Mesodermal cell (in vitro differentiated cells): ENCODE data around the gene NOTCH1.

Experiments
- H3K27ac ChIP-seq: 2 replicates; pipeline ENCODE4 v1.7.0; 2013; ENCODE audit warnings: mild to moderate bottlenecking, low read depth, low read length, moderate library complexity; ENCODE audit not compliant: severe bottlenecking
- H3K36me3 ChIP-seq: 2 replicates; pipeline ENCODE4 v1.7.1; 2013; ENCODE audit warnings: mild to moderate bottlenecking, low read length, moderate library complexity; ENCODE audit not compliant: control insufficient read depth, insufficient read depth
- H3K4me1 ChIP-seq: one replicate; pipeline ENCODE4 v1.7.1; 2013; ENCODE audit warnings: mild to moderate bottlenecking, low read length; ENCODE audit not compliant: insufficient read depth, control insufficient read depth, poor library complexity, severe bottlenecking
- H3K4me3 ChIP-seq: 2 replicates; pipeline ENCODE4 v1.7.0; 2013; ENCODE audit warnings: low read length, control low read depth, mild to moderate bottlenecking; ENCODE audit not compliant: insufficient read depth, poor library complexity, severe bottlenecking; ENCODE audit errors: extremely low read depth
- H3K9me3 ChIP-seq: 2 replicates; pipeline ENCODE4 v1.7.1; 2013; ENCODE audit warnings: mild to moderate bottlenecking, low read length, moderate library complexity; ENCODE audit not compliant: control insufficient read depth
- WGBS, 2 experiments: methylation state at CpG; one replicate each; pipeline ENCODE4 v1.1.5; 2013; ENCODE audit warnings: missing lambda C conversion rate in 2 of 2; ENCODE audit not compliant: insufficient coverage in 2 of 2; 5-methylcytosine and 5-hydroxymethylcytosine counted together

NOTCH1 gene

DNA sequence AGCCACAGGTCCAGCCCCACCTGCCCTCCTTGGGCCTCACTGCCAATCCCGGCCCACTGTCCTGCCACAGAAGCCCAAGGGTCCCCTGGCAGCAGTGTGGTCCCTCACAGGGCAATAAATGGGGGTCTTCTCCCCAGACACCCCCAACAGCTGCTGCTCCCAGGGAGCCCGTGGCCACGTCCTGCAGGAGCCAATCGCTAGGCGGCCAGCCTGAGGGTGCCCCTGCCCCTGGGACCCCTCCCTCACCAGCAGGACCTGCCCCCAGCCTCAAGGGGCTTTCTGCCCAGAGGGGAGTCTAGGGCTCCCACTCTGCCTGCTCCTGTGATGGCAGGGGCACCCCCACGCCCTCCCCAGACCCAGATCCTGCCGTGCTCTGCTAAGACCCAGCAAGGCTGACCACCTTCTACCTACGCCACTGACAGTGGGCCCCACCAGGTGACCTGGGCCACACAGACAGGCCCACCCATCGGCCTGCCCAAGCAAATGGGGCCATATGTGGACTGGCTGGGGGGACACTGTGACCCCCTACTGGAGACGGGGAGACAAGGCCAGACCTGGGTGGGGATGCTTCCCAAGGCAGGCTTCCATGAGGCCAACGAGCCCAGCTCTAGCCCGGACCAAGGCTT lies 17.0 kb downstream of the NOTCH1 start:
- Histone ChIP-seq H3K4me1 (peaks cover 7% of the 10 kb centered on the region), H3K36me3 (peaks cover 17% of the 10 kb centered on the region), H3K27ac (no peak overlapping the region), H3K4me3 (no peak overlapping the region), H3K9me3 (no peaks in the 10 kb centered on the region)
- 96 to 99% methylated on average over 8 to 12 of the region's 12 CpGs for WGBS, 2 experiments

DNA sequence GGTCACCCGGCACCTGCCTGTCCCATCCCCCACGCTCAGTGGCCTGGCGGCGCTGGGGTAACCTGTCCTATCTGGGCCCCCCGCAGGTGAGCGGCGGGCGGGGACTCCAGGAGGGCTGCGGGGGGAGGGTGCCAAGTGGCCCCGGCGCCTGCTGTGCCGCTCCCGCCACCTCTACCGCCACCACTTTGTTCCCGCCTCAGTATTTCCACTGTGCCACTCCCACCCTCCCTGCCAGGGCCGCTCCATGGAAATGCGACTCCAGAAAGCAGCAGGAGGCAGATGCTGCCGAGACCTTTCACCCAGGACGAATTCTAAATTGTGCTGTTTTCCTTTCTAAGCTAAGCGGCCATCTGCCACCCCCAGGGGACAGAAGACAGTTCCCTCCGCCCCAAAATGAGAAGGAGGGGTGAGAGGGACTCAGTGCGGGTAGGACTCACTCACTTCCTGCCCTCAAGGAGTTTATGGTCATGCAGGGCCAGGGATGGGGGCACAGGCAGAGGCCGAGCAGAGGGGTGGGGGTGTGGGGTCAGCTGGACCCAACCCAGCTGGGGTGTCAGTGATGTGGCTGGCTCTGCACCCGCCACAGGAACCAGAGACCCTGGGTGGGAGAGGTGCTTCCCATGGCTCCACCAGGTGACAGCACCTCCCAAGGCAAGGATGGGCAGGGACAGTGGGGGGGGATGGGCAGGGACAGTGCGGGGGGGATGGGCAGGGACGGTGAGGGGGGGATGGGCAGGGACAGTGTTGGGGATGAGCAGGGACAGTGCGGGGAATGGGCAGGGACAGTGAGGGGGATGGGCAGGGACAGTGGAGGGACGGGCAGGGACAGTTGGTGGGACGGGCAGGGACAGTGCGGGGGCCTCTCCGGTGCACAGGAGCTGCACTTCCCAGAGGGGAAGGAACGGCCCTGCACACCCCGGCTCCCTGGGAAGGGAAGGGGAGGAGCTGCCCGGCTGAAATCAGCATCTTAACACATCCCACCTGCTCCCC lies 17.8 kb downstream of the NOTCH1 start:
- Histone ChIP-seq H3K36me3 (peaks cover 24% of the 10 kb centered on the region), H3K4me3 (no peak overlapping the region), H3K9me3 (no peaks in the 10 kb centered on the region), H3K4me1 (peaks cover 7% of the 10 kb centered on the region), H3K27ac (no peak overlapping the region)
- 91 to 92% methylated on average over 22 to 27 of the region's 34 CpGs for WGBS, 2 experiments

DNA sequence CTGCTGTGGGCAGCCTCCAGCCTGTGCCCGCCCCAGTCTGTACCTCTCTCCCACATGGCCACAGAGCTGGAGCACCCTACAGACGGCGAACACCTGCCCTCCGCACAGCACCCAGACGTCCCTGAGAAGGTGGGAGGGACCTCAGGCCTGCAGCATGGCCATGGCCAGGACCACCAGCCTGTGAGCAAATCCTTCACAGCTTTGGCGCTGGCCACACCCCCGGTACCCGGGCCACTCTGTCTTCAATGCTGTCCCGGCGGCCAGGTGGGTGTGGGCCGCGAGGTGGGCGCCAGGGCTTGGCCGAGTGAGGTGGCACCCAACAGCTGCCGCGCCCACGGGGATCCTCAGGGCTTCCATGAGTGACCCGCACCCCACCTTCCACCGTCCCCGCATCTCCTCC lies 18.7 kb downstream of the NOTCH1 start:
- H3K27ac ChIP-seq = no peak overlapping the region
- WGBS, 2 experiments = 98 to 99% methylated on average over 14 to 17 of the region's 20 CpGs

DNA sequence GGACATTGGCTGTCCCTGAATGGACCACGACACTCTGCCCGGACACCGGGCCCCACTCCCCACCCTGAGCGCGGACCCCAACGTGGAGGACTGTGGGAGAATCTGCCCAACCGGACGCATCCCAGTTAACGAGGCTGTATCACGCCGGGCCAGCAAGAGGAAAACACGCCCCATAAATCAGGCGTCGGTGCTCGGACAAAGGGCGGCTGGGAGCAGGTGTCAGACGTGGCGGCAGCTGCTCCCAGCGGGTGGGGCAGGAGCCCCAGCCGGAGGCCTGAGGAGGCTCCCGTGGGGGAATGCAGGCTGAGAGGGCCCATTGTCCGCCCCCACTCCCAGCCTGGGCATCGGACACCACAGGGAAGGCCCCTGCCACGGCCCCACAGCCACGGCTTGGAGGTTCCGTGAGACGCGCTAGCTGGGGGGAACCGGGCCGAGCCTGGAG lies 19.2 kb downstream of the NOTCH1 start:
- peaks cover 30% of the 10 kb centered on the region for H3K36me3 ChIP-seq
- WGBS, 2 experiments = 92 to 93% methylated on average over 28 to 30 of the region's 30 CpGs
- peaks cover 7% of the 10 kb centered on the region for H3K4me1 ChIP-seq
- H3K9me3 ChIP-seq = no peaks in the 10 kb centered on the region
- no peak overlapping the region for H3K4me3 ChIP-seq
- peak overlapping the region; percentile 2 for H3K27ac ChIP-seq

More for the DNA sequence above, 18.7 kb downstream of the NOTCH1 start:
- Histone ChIP-seq H3K4me3 (no peak overlapping the region), H3K4me1 (peaks cover 7% of the 10 kb centered on the region), H3K9me3 (no peaks in the 10 kb centered on the region), H3K36me3 (peaks cover 30% of the 10 kb centered on the region)

DNA sequence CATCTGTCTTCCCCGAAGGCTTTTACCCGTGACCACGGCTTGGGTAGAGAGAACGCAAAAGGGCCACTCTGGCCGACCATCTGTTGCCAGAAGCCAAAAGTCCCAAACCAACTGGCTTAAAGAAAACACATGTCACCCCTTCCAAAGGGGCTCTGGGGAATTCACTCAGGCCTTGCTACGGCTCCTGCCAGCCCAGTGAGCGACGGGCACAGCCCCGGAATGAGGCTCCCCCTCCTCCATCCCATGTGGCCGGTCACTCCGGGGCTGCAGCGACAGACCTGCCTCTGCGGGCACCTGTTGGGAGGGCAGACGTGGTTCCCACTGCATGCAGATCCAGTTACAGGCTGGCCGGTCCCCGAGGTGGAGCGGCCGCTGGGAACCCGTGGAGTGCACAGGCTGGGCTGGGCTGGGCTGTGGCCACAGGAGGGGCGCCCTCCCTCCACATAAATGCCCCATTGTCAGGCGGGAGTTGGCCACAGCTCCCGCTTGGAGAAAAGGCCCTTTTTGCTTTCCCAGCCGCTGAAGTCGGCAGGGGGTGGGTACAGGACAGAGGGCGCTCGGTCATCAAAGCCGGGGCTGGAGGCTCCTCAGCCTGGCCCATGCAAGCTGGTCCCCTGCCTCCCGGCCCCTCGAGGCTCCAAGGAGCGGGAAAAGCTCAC lies 19.9 kb downstream of the NOTCH1 start:
- Histone ChIP-seq H3K27ac (peak overlapping the region; percentile 8), H3K9me3 (no peaks in the 10 kb centered on the region), H3K4me1 (peaks cover 6% of the 10 kb centered on the region), H3K36me3 (peaks cover 30% of the 10 kb centered on the region), H3K4me3 (no peak overlapping the region)
- WGBS, 2 experiments = 80 to 87% methylated on average over 26 to 30 of the region's 30 CpGs

DNA sequence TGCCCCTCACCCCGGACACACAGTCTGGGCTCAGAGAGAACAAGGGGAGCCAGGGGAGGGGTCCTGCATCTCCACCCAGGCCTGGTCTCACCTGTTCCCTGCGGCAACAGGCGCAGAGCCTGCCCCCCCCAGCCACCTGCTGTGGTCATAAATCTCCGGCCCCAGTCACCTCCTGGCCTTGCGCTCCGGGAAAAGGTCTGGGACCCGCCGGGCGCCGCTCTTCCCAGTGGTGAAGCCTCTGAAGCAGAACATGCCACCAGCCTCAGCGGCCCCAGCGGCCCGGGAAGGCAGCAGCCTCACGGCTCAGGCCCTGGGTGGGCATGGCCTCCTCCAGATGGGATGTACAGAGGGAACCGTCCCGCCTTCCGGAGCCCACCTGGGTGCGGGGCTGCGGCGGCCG lies 20.6 kb downstream of the NOTCH1 start:
- Histone ChIP-seq H3K9me3 (no peaks in the 10 kb centered on the region), H3K27ac (no peak overlapping the region), H3K36me3 (peaks cover 31% of the 10 kb centered on the region), H3K4me1 (peaks cover under 1% of the 10 kb centered on the region), H3K4me3 (no peak overlapping the region)
- WGBS, 2 experiments = 90 to 92% methylated on average over 13 to 18 of the region's 21 CpGs

DNA sequence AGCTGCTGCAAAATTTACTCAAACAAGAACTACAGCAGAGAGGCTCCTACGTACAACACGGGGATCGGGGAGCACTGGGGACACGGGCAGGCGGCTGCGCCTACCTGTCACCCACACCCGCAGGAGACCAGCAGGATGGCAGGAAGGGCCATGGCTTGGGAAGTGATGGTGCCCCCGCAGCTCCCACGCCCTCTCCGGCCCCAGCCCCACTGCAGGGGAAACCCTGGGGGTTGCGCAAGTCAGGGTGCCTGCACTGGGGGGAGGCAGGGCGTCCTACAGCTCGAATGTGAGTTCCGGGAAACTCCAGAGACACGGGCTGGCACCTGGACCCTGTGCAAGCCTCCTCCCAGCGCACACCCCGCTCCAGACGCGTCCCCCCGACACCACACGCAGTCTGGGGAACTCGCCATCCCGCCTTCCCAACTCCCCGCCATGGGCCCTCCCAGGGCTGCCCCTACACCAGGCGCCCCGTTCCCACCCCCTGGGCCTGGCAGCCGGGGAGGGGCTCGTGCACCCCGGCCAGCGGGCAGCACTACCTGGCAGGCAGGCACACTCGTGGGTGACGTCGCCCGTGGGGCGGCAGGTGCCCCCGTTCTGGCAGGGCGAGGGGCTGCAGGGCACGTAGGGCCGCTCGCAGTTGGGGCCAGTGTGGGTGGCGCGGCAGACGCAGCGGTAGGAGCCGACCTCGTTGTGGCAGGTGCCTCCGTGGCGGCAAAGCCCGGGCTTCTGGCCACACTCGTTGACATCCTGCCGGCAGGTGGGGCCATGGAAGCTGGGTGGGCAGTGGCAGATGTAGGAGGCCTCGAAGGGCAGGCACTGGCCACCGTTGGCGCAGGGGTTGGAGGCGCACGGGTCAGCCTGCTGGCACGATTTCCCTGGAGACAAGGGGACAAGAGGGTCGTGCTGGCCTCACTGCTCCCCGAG lies 23.3 kb downstream of the NOTCH1 start:
- Histone ChIP-seq H3K36me3 (peaks cover 53% of the 10 kb centered on the region), H3K27ac (no peak overlapping the region), H3K9me3 (no peaks in the 10 kb centered on the region), H3K4me3 (no peak overlapping the region), H3K4me1 (no peaks in the 10 kb centered on the region)
- 95 to 96% methylated on average over 57 to 59 of the region's 59 CpGs for WGBS, 2 experiments

DNA sequence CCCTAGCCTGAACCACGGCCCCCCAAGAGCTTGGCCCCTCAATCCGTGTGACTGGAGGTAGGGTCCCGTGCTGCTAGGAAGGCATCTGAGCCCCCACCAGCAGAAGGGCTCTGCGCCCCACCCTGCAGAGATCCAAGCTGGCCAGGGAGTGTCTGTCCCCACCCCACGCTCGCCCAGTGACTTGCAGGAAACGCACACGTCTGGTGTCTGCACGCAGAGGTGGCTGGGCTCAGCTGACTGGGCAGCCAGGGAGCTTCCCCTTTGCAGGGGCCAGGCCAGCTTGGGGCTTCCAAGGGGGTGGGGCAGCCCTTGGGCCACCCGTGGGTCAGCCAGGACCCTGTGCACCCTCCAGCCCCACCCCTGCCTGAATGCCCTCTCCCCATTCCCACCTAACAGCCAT lies 24.3 kb downstream of the NOTCH1 start:
- H3K27ac ChIP-seq = no peak overlapping the region
- no peak overlapping the region for H3K4me3 ChIP-seq
- H3K4me1 ChIP-seq = no peaks in the 10 kb centered on the region
- peaks cover 60% of the 10 kb centered on the region for H3K36me3 ChIP-seq
- H3K9me3 ChIP-seq = no peaks in the 10 kb centered on the region
- 96 to 98% methylated on average over 6 to 9 of the region's 10 CpGs for WGBS, 2 experiments

DNA sequence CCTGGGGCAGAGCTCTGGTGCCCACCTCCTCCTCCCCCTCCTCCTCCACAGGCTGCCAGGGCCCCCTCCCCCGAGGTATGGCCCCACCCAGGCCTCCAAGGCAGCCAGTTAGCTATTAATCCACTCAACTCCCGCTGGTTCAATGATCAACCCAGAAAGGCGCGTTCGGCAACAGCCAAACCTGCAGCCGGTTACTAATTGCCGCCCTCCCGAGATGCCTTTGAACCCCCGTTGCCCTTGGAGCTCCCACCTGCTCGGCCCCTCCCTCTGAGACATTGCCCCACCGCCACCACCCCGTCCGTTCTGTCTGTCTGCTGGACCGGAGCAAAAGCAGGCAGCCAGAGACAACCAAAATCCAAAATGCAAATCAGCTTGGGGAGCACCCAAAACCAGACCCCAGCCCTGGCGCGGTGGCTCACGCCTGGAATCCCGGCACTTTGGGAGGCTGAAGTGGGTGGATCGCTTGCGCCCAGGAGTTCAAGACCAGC lies 25.8 kb downstream of the NOTCH1 start:
- 96 to 97% methylated on average over 11 to 20 of the region's 20 CpGs for WGBS, 2 experiments
- no peaks in the 10 kb centered on the region for H3K9me3 ChIP-seq
- peaks cover 74% of the 10 kb centered on the region for H3K36me3 ChIP-seq
- no peak overlapping the region for H3K4me3 ChIP-seq
- H3K4me1 ChIP-seq = no peaks in the 10 kb centered on the region
- no peak overlapping the region for H3K27ac ChIP-seq
